WTC11 (cell line): ENCODE measurements around the gene MITF. TPM values are rescaled to one million over a fixed set of nuclear protein-coding genes. Genes with fewer than 3 reads are reported as not detected.

Source experiments
- ATAC-seq: fragments of 200-7000 bp; cut with Tn5 transposase; 2 replicates; pipeline ENCODE4 v1.10.0; 2021; ENCODE audit warnings: mild to moderate bottlenecking, moderate library complexity
- CTCF ChIA-PET: fragments of 300-600 bp; sonication (Branson Sonifier 250); formaldehyde crosslinking; loops from one replicate; lab custom pipeline; 2021; ENCODE audit warnings: antibody characterized with exemption; lab: Charles Lee
- POLR2A ChIA-PET: fragments of 350-600 bp; sonication (Branson Sonifier 250); formaldehyde crosslinking; loops from one replicate; lab custom pipeline; 2021; ENCODE audit warnings: antibody characterized with exemption; lab: Charles Lee
- DNase-seq: peaks from one replicate; pipeline ENCODE4 v3.0.0; 2021; ENCODE audit warnings: low spot score
- H3K27ac Mint-ChIP-seq: 2 replicates; pipeline ENCODE4 v1.8.0; 2021; ENCODE audit warnings: mixed read lengths
- H3K27me3 Mint-ChIP-seq: 2 replicates; pipeline ENCODE4 v1.8.0; 2021; ENCODE audit warnings: low read depth, mild to moderate bottlenecking, moderate library complexity, mixed read lengths
- H3K36me3 Mint-ChIP-seq: 2 replicates; pipeline ENCODE4 v1.8.0; 2021; ENCODE audit warnings: mixed read lengths
- H3K4me1 Mint-ChIP-seq: 2 replicates; pipeline ENCODE4 v1.8.0; 2022; ENCODE audit warnings: mixed read lengths
- H3K4me3 Mint-ChIP-seq: 2 replicates; pipeline ENCODE4 v1.8.0; 2021; ENCODE audit warnings: mild to moderate bottlenecking, moderate library complexity, mixed read lengths
- H3K9me3 Mint-ChIP-seq: 2 replicates; pipeline ENCODE4 v1.8.0; 2021; ENCODE audit warnings: mixed read lengths
- AR ChIP-seq: fragments of 250-450 bp; sonication (Bioruptor Pico); IDR thresholded peaks from 2 replicates; pipeline ENCODE4 v1.9.0; 2021; ENCODE audit warnings: mild to moderate bottlenecking
- ATF2 ChIP-seq: sonication (generic); formaldehyde crosslinking; IDR thresholded peaks from 2 replicates; pipeline ENCODE4 v1.8.1; 2022; ENCODE audit warnings: low read depth, missing genetic modification reagents, borderline replicate concordance
- CREB1 ChIP-seq: sonication (generic); formaldehyde crosslinking; IDR thresholded peaks from 2 replicates; pipeline ENCODE4 v1.8.0; 2023; ENCODE audit warnings: mild to moderate bottlenecking, missing genetic modification reagents
- E2F4 ChIP-seq: sonication (generic); formaldehyde crosslinking; IDR thresholded peaks from 2 replicates; pipeline ENCODE4 v1.8.1; 2022; ENCODE audit warnings: low read depth, mild to moderate bottlenecking, moderate library complexity, missing genetic modification reagents, borderline replicate concordance
- FOXJ3 ChIP-seq: sonication (generic); formaldehyde crosslinking; IDR thresholded peaks from 2 replicates; pipeline ENCODE4 v1.9.0; 2021; ENCODE audit warnings: missing genetic modification reagents, mild to moderate bottlenecking, borderline replicate concordance
- FOXK1 ChIP-seq: sonication (generic); formaldehyde crosslinking; IDR thresholded peaks from 2 replicates; pipeline ENCODE4 v1.8.0; 2022; ENCODE audit warnings: mild to moderate bottlenecking, moderate library complexity, missing genetic modification reagents
- FOXP4 ChIP-seq: sonication (generic); formaldehyde crosslinking; IDR thresholded peaks from 2 replicates; pipeline ENCODE4 v1.8.0; 2022; ENCODE audit warnings: mild to moderate bottlenecking, missing genetic modification reagents
- GTF2I ChIP-seq: fragments of 250-450 bp; sonication (Bioruptor Pico); conservative IDR thresholded peaks from 2 replicates; pipeline ENCODE4 v1.4.0; 2021; ENCODE audit warnings: mild to moderate bottlenecking
- HMGA2 ChIP-seq: fragments of 250-450 bp; sonication (Bioruptor Pico); IDR thresholded peaks from 2 replicates; pipeline ENCODE4 v1.4.0; 2021; ENCODE audit warnings: mild to moderate bottlenecking, moderate library complexity
- NFE2L1 ChIP-seq: sonication (generic); formaldehyde crosslinking; IDR thresholded peaks from 2 replicates; pipeline ENCODE4 v1.8.1; 2023; ENCODE audit warnings: missing genetic modification reagents
- NR1H2 ChIP-seq: sonication (generic); formaldehyde crosslinking; IDR thresholded peaks from 2 replicates; pipeline ENCODE4 v1.9.0; 2021; ENCODE audit warnings: mild to moderate bottlenecking, moderate library complexity, missing genetic modification reagents
- NR3C1 ChIP-seq: sonication (generic); formaldehyde crosslinking; conservative IDR thresholded peaks from 2 replicates; pipeline ENCODE4 v1.8.1; 2023; ENCODE audit warnings: low read depth, mild to moderate bottlenecking, missing genetic modification reagents
- PRDM15 ChIP-seq: sonication (generic); formaldehyde crosslinking; IDR thresholded peaks from 2 replicates; pipeline ENCODE4 v1.8.0; 2022; ENCODE audit warnings: missing genetic modification reagents
- PREB ChIP-seq: sonication (generic); formaldehyde crosslinking; IDR thresholded peaks from 2 replicates; pipeline ENCODE4 v1.8.1; 2022; ENCODE audit warnings: mild to moderate bottlenecking, missing genetic modification reagents, moderate library complexity, borderline replicate concordance
- PRRX2 ChIP-seq: fragments of 250-450 bp; sonication (Bioruptor Pico); IDR thresholded peaks from 2 replicates; pipeline ENCODE4 v1.8.0; 2021; ENCODE audit warnings: mild to moderate bottlenecking
- RORB ChIP-seq: fragments of 250-450 bp; sonication (Bioruptor Pico); IDR thresholded peaks from 2 replicates; pipeline ENCODE4 v1.9.0; 2021; ENCODE audit warnings: mild to moderate bottlenecking
- TEAD1 ChIP-seq: sonication (generic); formaldehyde crosslinking; IDR thresholded peaks from 2 replicates; pipeline ENCODE4 v1.8.0; 2022; ENCODE audit warnings: mild to moderate bottlenecking, missing genetic modification reagents
- TEAD4 ChIP-seq: sonication (generic); formaldehyde crosslinking; IDR thresholded peaks from 2 replicates; pipeline ENCODE4 v1.8.0; 2022; ENCODE audit warnings: mild to moderate bottlenecking, missing genetic modification reagents
- USF1 ChIP-seq: sonication (generic); formaldehyde crosslinking; IDR thresholded peaks from 2 replicates; pipeline ENCODE4 v1.8.0; 2022; ENCODE audit warnings: mild to moderate bottlenecking, missing genetic modification reagents
- ZNF138 ChIP-seq: sonication (generic); formaldehyde crosslinking; conservative IDR thresholded peaks from 2 replicates; pipeline ENCODE4 v1.8.1; 2022; ENCODE audit warnings: mild to moderate bottlenecking, moderate library complexity, missing genetic modification reagents
- ZNF396 ChIP-seq: fragments of 250-450 bp; sonication (Bioruptor Pico); IDR thresholded peaks from 2 replicates; pipeline ENCODE4 v1.8.0; 2021; ENCODE audit warnings: mild to moderate bottlenecking, moderate library complexity, borderline replicate concordance
- total RNA-seq: library from RNA; stranded (reverse); gene quantifications from 3 replicates; pipeline ENCODE4 v1.2.3, GENCODE V29; 2021

Gene MITF
- total RNA-seq, 1 experiment from 2014 or later, result 1.3 TPM

- TF ChIP-seq PRDM15 (CRISPR knock-in tag) (no peak), ZNF396 (CRISPR knock-in tag) (no peak), NR3C1 (CRISPR knock-in tag) (no peak), HMGA2 (CRISPR knock-in tag) (no peak), ATF2 (no peak), FOXP4 (CRISPR knock-in tag) (no peak), CREB1 (no peak), E2F4 (no peak), USF1 (no peak), ZNF138 (no peak)
These were observed 132.6 kb downstream of the MITF start (continued) for GRCh38 chr3:69871868-69872267.

- Mint-ChIP-seq H3K4me3 (no peak overlapping the region), H3K36me3 (no peaks in the 10 kb centered on the region), H3K4me1 (no peaks in the 10 kb centered on the region), H3K27me3 (no peaks in the 10 kb centered on the region), H3K9me3 (no peaks in the 10 kb centered on the region), H3K27ac (no peak overlapping the region)
- no peak for DNase-seq
- no peak for TF ChIP-seq AR (CRISPR knock-in tag)
- TF ChIP-seq RORB (CRISPR knock-in tag), result no peak
- no peak for TF ChIP-seq TEAD1 (CRISPR knock-in tag)
- TF ChIP-seq USF1, result no peak
- no peak for TF ChIP-seq PRRX2 (CRISPR knock-in tag)
- no peak for TF ChIP-seq TEAD4 (CRISPR knock-in tag)
- no peak for TF ChIP-seq GTF2I (CRISPR knock-in tag)
- TF ChIP-seq FOXJ3, result no peak
- no peak for TF ChIP-seq NFE2L1
- TF ChIP-seq NR1H2 (CRISPR knock-in tag), result no peak
- no peak for TF ChIP-seq PREB
- TF ChIP-seq HMGA2 (CRISPR knock-in tag), result no peak
- no peak for TF ChIP-seq FOXK1 (CRISPR knock-in tag)
- ChIA-PET POLR2A (no interaction called here), CTCF (no interaction called here)
- ATAC-seq, result no peak
These were observed 133.6 kb downstream of the MITF start for GRCh38 chr3:69872783-69873378.
